HUES48 (cell line): ENCODE data around the gene EGFLAM.

ENCODE experiments used
- H3K27ac ChIP-seq: one replicate; pipeline ENCODE4 v1.7.0; 2013; ENCODE audit warnings: low read depth, low read length, inconsistent platforms
- H3K27me3 ChIP-seq: 2 replicates; pipeline ENCODE4 v1.6.1; 2013; ENCODE audit warnings: mild to moderate bottlenecking, low read length; ENCODE audit not compliant: control insufficient read depth, insufficient read depth
- H3K36me3 ChIP-seq: 2 replicates; pipeline ENCODE4 v1.6.1; 2013; ENCODE audit warnings: low read length; ENCODE audit not compliant: control insufficient read depth, insufficient read depth
- H3K4me1 ChIP-seq: 2 replicates; pipeline ENCODE4 v1.6.1; 2013; ENCODE audit warnings: mild to moderate bottlenecking, low read length; ENCODE audit not compliant: control insufficient read depth, insufficient read depth
- H3K4me3 ChIP-seq: 2 replicates; pipeline ENCODE4 v1.5.1; 2013; ENCODE audit warnings: mild to moderate bottlenecking, low read depth, low read length
- H3K9ac ChIP-seq: 2 replicates; pipeline ENCODE4 v1.6.1; 2013; ENCODE audit warnings: mild to moderate bottlenecking, low read depth, low read length, moderate library complexity
- H3K9me3 ChIP-seq: 2 replicates; pipeline ENCODE4 v1.6.1; 2013; ENCODE audit warnings: low read length; ENCODE audit not compliant: control insufficient read depth, insufficient read depth

The EGFLAM gene

DNA sequence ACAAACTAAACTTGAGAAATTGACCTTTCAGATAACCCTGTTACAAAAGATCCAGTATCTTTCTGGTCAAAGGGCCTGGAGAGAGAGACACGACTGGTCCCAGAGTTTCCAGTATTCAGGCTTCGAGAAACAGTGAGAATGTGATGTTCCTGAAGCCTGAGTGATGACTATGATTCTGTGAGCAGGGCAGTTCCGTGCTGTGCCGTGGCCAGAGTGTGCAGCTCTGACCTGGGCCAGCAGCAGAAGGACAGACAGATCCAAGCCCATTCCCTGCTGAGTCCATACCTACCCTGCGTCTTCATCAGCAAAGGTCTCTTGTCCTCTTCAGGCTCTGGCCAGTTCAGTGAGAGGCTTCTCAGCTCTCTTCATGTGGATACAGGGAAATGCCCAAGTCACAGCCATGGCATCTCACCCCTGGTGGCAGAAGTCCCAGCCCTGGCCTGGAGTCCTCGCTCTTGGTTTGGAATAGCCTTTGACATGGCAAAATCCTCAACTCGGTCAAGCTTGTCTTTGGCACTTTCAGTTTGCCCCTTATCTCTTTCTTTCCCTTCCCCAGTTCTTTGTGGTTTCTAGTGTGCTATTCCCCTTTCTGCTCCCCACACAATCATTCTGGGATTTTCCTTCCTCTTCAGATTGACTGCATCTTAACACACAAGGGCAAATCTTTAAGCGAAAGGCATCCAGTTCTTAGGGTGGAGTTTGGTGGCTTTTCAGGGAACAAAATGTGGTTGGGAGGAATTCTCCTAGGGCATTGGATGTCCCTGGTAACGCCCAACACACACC lies 190.4 kb downstream of the EGFLAM start:
- Histone ChIP-seq H3K4me3 (no peak overlapping the region), H3K9ac (no peak overlapping the region), H3K27ac (no peak overlapping the region), H3K9me3 (no peaks in the 10 kb centered on the region), H3K36me3 (no peaks in the 10 kb centered on the region), H3K4me1 (no peaks in the 10 kb centered on the region), H3K27me3 (no peaks in the 10 kb centered on the region)

DNA sequence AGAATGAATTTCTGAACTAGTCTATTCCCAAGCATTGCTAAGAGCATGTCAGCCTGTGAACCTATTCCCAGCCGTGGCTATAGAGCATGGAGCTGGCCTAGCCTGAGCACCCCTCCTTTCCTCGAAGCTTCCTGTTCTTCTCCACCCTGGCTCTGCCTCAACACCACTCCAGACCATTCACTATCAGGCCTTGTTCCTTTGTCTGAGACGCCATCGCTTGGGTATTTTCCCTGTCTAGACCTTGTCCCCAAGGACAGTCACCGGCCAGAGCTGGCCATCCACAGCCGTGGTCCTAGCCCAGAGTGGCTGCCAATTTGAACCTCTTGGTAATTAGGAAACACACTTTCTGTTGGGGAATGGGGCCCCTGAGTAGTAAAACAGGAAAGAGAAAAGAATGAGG lies 192.3 kb downstream of the EGFLAM start:
- Histone ChIP-seq H3K9ac (no peak overlapping the region), H3K4me1 (no peaks in the 10 kb centered on the region), H3K9me3 (no peaks in the 10 kb centered on the region), H3K27ac (no peak overlapping the region), H3K27me3 (no peaks in the 10 kb centered on the region), H3K36me3 (no peaks in the 10 kb centered on the region), H3K4me3 (no peak overlapping the region)

- Histone ChIP-seq H3K36me3 (no peaks in the 10 kb centered on the region), H3K9me3 (no peaks in the 10 kb centered on the region), H3K9ac (no peak overlapping the region), H3K4me3 (no peak overlapping the region), H3K4me1 (no peaks in the 10 kb centered on the region), H3K27ac (no peak overlapping the region), H3K27me3 (no peaks in the 10 kb centered on the region)
Observed at GRCh38 chr5:38451074-38451725, 192.8 kb downstream of the EGFLAM start.

GRCh38 chr5:38452201-38452600 lies 193.8 kb downstream of the EGFLAM start:
- Histone ChIP-seq H3K4me3 (no peak overlapping the region), H3K36me3 (no peaks in the 10 kb centered on the region), H3K9ac (no peak overlapping the region), H3K9me3 (no peaks in the 10 kb centered on the region), H3K4me1 (no peaks in the 10 kb centered on the region), H3K27me3 (no peaks in the 10 kb centered on the region), H3K27ac (no peak overlapping the region)

DNA sequence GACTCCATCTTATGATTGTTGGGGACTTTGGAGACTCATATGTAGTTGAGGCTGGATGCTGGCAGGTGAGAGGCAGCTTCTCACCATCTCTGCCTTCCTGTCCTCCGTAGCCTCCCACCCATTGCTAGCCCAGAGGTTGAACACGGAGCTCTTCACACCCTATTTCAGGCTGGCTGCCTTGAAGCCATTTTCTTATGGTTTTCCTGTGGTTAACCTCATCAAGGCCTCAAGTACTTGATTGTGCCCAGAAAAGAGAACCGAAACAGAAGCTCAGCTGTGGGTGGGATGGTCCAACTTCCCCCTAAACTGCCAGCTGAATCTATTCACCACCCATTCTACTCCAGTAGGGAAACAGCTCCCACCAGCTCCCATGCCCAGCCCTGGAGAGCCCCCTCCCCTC lies 195.1 kb downstream of the EGFLAM start:
- Histone ChIP-seq H3K9ac (no peak overlapping the region), H3K4me1 (no peaks in the 10 kb centered on the region), H3K27ac (no peak overlapping the region), H3K36me3 (no peaks in the 10 kb centered on the region), H3K27me3 (no peaks in the 10 kb centered on the region), H3K9me3 (no peaks in the 10 kb centered on the region), H3K4me3 (no peak overlapping the region)

GRCh38 chr5:38453921-38454320 lies 195.6 kb downstream of the EGFLAM start:
- H3K4me1 ChIP-seq, result no peaks in the 10 kb centered on the region
- no peaks in the 10 kb centered on the region for H3K27me3 ChIP-seq
- no peak overlapping the region for H3K27ac ChIP-seq
- no peaks in the 10 kb centered on the region for H3K36me3 ChIP-seq
- H3K9ac ChIP-seq, result no peak overlapping the region
- no peak overlapping the region for H3K4me3 ChIP-seq
- H3K9me3 ChIP-seq, result no peaks in the 10 kb centered on the region

GRCh38 chr5:38455796-38456330 lies 197.5 kb downstream of the EGFLAM start:
- no peaks in the 10 kb centered on the region for H3K36me3 ChIP-seq
- no peak overlapping the region for H3K27ac ChIP-seq
- no peaks in the 10 kb centered on the region for H3K27me3 ChIP-seq
- no peaks in the 10 kb centered on the region for H3K9me3 ChIP-seq
- H3K4me3 ChIP-seq, result no peak overlapping the region
- H3K9ac ChIP-seq, result no peak overlapping the region
- H3K4me1 ChIP-seq, result no peaks in the 10 kb centered on the region

DNA sequence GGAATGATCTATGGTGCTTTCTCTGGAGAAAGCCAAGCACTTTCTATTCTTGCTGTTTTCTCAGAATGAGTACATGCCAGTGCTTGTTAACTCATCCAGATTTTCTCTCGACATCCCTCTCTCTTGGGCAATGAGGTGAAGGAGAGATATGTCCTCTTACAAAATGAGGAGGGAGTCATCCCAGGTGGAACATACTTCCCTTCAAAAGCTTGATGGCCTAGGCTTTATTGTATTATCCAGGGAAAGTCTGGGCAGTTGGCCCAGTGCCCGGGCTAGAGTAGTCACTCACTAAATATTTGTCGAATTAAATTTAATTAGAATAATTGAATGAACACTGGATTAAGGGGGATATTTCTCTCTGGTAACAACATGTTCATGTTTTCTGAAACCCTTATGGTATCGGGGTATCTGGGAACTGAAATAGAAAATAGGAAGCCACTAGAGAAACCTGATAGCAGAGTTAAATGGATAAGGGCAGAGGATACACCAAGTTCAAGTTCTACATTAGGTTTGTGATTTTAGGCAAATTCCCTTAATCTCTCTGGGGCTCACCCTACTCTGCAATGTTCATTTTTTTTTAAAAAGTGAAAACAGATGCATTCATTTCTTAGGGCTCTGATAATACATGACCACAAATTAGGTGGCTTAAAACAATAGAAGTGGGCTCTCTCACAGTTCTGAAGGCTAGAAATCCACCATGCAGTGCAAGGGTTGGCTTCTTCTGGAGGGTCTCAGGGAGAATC lies 198.5 kb downstream of the EGFLAM start:
- Histone ChIP-seq H3K27me3 (no peaks in the 10 kb centered on the region), H3K4me3 (no peak overlapping the region), H3K9me3 (no peaks in the 10 kb centered on the region), H3K27ac (no peak overlapping the region), H3K9ac (no peak overlapping the region), H3K36me3 (no peaks in the 10 kb centered on the region), H3K4me1 (no peaks in the 10 kb centered on the region)

- H3K9me3 ChIP-seq, result no peaks in the 10 kb centered on the region
- H3K27ac ChIP-seq, result no peak overlapping the region
- H3K9ac ChIP-seq, result no peak overlapping the region
- H3K4me1 ChIP-seq, result no peaks in the 10 kb centered on the region
- H3K27me3 ChIP-seq, result no peaks in the 10 kb centered on the region
- H3K4me3 ChIP-seq, result no peak overlapping the region
- H3K36me3 ChIP-seq, result no peaks in the 10 kb centered on the region
Observed at GRCh38 chr5:38458174-38458573, 199.8 kb downstream of the EGFLAM start.

- Histone ChIP-seq H3K27me3 (no peaks in the 10 kb centered on the region), H3K9ac (no peak overlapping the region), H3K4me1 (0 out of 2 replicates have a peak, but pooled peaks cover 6% of the 10 kb centered on the region), H3K36me3 (no peaks in the 10 kb centered on the region), H3K4me3 (no peak overlapping the region), H3K9me3 (no peaks in the 10 kb centered on the region), H3K27ac (no peak overlapping the region)
Observed at GRCh38 chr5:38462976-38463633, 204.7 kb downstream of the EGFLAM start.
